Hippocampal formation (tissue), 2 donors: ENCODE results near the gene SIVA1.
A peak's percentile ranks its signal among the peaks of the same experiment; 100 is the strongest.

ENCODE experiments used
- DNase-seq, 2 donors: peaks; one replicate each; lab custom pipeline; 2025; lab: John Stamatoyannopoulos, UW

Gene SIVA1, protein sequence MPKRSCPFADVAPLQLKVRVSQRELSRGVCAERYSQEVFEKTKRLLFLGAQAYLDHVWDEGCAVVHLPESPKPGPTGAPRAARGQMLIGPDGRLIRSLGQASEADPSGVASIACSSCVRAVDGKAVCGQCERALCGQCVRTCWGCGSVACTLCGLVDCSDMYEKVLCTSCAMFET

DNA sequence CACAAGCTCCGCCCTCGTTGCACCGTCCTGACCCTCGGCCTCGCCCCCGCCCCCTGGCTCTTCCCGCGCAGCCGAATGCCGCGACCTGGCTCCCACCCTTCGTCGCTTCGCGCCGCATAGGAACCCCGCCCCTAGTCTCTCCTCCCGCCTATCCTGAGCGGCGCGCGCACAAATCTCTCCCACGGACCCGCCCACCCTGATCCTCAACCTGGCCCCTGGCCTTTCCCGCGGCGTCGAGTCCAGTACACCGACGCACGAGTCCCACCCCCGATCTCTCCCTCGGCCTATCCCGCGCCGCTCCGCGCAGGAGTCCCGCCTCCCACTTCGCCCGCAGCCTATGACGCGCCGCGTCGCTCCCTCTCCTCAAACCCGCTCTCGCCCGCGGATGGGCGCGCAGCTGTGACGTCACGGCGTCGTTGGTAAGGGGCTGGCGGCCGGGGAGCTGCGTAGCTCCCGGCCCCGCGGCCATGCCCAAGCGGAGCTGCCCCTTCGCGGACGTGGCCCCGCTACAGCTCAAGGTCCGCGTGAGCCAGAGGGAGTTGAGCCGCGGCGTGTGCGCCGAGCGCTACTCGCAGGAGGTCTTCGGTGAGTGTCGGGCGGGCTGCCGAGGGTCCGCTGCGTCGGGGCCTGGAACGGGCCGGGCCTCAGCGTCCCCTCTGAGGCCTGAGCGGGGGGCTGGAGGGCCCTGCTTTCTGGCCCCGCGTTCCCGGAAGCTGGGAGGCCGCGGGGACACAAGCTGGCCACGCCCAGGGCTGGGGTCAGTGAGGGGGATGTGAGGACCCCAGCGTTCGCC, at the start of gene SIVA1:
SIVA1 (plus strand) TSS at position 413 of the 793 bp plus-strand sequence; CDS start at position 468, 55 bp downstream.
- DNase-seq, result peak; percentile 100

DNA sequence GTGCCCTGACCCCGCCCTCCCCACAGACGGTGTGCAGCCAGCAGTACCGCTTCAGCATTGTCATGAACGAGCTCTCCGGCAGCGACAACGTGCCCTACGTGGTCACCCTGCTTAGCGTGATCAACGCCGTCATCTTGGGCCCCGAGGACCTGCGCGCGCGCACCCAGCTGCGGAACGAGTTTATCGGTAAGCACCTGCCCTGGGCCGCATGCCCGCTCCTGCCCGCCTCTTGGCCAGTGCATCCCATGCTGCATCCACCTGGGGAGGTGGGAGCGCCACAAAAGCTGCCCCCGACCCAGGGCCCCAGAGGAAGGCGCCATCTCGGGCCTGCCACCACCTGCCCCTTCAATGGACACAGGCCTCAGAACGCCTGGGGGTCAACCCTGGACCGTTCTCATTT, 49.7 kb upstream of the SIVA1 start:
- DNase-seq, result no peak

DNA sequence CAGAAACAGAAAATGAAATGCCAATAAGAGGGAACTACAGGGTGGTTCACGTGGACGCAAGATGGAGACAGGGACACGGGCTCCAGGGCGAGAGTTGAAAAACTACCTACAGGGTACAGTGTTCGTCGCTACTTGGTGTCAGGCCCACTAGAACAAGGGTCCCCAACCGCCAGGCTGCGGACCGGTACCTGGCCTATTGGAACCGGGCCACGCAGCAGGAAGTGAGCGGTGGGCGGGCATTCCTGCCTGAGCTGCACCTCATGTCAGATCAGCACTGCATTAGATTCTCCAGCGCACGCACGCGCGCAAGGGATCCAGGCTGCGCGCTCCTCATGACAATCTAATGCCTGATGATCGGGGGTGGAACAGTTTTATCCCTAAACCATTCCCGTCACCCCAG, 48.7 kb upstream of the SIVA1 start:
- no peak for DNase-seq

GRCh38 chr14:104705340-104706047, 47.5 kb upstream of the SIVA1 start:
- DNase-seq, result no peak

DNA sequence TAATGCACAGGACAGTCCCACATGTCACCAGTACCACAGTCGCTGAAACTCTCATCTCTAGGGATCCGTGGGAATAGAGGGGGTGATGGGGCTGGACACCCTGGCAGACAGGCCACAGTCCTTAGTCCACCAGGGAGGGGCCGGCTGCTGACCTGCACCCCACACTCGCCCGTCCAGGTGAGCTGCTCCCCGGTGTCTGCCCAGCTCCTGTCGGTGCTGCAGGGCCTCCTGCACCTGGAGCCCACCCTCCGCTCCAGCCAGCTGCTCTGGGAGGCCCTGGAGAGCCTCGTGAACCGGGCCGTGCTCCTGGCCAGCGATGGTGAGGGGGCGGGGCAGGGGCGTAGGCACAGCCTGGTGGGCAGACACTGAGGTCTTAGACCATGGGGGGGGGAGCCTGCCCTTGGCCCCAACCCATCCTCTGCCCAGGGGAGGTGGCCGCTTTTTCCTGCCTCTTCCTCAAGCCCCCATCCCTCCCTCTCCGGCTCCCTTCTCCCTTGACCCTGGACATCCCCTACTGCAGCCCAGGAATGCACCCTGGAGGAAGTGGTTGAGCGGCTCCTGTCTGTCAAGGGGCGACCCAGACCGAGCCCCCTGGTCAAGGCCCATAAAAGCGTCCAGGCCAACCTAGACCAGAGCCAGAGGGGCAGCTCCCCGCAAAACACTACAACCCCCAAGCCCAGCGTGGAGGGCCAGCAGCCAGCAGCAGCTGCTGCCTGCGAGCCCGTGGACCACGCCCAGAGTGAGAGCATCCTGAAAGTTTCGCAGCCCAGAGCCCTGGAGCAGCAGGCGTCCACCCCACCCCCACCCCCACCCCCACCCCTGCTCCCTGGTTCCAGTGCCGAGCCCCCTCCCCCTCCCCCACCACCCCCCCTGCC, 46.0 kb upstream of the SIVA1 start:
- no peak for DNase-seq

- no peak for DNase-seq
These were observed 45.0 kb upstream of the SIVA1 start for GRCh38 chr14:104707608-104708595.

GRCh38 chr14:104708606-104709268, 44.2 kb upstream of the SIVA1 start:
- peak in 1 of 2 donors; percentile 43 for DNase-seq

DNA sequence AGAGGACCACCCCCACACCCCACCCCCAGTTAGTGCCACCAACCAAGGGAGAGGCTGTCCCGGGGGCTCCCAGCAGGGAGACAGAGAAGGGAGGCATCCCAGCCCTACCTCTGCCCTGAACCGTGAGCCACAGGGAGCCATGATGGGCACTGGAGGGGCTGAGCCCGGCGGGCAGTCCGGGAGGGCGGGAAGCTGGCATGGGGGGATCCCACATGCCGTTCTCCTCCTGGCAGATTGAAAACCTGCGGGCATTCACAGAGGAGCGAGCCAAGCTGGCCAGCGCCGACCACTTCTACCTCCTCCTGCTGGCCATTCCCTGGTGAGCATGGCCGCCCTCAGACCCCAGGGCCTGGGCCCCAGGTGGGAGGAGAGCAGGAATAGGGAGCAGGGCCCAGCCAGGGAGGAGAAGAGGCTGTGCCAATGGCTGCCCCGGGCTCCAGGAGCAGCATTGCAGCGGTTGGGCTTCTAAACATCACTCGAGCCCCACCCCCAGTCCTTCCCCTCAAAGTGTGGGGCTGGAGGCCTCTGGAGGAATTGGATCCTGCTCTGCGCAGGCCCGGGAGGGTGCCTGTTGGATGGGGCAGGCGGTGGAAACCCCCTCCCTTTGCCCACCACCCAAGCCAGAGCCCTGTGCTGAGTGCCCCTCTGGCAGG, 43.4 kb upstream of the SIVA1 start:
- DNase-seq, result no peak

DNA sequence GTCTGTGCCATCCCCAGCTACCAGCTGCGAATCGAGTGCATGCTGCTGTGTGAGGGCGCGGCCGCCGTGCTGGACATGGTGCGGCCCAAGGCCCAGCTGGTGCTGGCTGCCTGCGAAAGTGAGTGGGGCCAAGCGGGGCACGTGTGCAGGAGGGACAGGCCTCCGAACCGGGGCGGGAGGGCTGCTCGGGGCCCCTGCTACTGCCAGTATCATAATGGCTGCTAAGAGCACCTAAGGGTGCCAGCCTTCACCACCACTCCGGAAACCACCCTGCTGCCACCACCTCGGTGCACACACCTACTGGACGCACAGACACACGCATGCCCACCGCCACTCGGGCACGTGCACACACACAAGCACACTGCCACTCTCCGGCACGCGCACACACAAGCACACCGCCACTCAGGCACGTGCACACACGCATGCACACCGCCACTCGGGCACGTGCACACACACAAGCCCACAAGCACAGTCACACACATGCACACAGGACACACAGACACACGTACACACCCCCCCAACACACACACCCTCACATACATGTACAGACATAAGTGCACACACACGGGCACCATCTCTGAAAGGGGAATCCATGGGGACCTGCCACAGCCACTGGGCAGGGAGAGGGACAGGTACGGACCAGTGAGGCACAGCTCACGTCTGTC, 42.7 kb upstream of the SIVA1 start:
- DNase-seq, result no peak

DNA sequence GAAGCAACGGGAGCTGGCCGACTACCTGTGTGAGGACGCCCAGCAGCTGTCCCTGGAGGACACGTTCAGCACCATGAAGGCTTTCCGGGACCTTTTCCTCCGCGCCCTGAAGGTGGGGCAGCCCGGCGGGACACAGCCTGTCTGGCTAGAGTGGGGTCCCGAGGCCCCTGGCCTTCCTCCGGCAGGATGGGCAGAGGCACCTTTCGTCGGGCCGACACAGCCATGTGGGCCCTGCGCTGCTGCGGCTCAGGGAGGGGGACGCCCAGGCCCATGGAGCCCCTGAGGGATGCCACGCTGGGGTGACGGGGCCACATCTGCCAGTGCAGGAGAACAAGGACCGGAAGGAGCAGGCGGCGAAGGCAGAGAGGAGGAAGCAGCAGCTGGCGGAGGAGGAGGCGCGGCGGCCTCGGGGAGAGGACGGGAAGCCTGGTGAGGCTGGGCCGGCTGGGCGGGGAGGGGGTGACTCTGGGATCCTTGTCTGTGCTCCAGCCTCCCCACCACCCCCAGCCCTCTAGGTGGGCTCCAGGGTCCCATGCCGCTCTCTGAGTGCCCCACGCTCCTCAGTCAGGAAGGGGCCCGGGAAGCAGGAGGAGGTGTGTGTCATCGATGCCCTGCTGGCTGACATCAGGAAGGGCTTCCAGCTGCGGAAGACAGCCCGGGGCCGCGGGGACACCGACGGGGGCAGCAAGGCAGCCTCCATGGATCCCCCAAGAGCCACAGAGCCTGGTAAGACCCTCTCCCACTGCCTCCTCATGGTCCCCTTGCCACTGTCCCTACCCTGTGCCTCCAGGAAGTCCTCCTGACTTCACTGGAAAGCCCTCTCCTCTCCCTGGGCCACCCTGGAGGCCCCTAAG, 39.8 kb upstream of the SIVA1 start:
- DNase-seq, result no peak

- DNase-seq, result no peak
These were observed 38.9 kb upstream of the SIVA1 start for GRCh38 chr14:104714066-104714465.

GRCh38 chr14:104714681-104715080, 38.3 kb upstream of the SIVA1 start:
- no peak for DNase-seq

DNA sequence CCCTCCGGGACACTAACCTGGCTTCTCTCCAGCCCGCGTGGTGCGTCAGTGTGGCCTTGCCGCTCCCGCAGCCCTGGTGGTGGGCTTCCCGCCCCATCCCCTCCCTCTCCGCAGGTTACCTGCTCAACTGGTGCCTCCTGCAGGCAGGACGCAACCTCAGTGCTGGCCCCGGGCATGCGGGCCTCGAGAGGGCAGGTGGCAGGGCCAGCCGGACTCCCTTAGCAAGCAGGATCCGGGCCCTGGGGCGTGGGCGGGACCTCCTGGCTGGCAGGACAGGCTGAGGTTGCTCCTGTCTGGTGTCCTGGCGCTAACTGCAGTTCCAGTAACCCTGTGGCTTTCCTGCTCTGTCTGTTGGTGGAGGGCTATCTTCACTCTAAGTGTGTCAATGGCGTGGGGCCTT, 37.5 kb upstream of the SIVA1 start:
- no peak for DNase-seq

DNA sequence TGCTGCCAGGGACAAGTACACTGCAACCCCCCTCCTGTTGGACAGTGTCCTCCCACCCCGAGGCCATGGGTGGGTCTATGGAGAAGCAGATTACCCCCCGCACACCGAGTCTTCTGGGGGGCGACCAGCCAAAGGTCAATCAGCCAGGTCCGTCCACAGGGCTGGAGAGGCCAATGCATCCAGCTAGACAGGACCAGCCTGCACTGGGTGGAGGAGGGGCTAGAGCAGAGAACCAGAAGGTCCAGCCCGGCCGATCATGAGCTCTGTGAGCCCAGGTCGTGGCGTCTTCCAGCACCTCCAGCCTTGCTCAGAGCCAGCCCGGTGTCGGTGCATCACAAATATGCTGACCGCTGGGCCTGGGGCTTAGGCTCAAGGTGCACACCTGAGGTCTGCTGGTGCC, 37.1 kb upstream of the SIVA1 start:
- DNase-seq, result no peak

GRCh38 chr14:104717137-104717536, 35.8 kb upstream of the SIVA1 start:
- DNase-seq, result no peak

- DNase-seq, result no peak
These were observed 35.3 kb upstream of the SIVA1 start for GRCh38 chr14:104717646-104718045.

GRCh38 chr14:104718147-104718546, 34.8 kb upstream of the SIVA1 start:
- no peak for DNase-seq

DNA sequence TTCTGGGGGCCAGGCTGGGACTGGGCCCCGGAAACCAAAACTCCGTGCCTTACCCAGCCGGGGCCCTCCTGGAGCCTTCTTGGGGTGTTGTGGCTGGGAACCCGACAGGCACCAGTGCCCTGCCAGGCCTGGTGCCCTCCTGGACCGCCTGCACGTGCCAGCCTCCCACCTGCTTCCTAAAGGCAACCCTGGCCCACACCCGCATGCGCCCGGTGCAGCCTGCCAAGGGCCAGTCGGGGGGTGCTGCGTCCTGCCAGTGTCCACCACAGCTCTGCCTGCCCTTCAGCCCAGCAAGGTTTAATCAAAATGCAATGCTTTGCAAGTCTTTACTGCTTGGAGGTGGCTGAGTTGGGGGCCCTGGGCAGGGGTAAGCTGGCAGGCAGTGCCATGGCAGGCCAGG, 34.1 kb upstream of the SIVA1 start:
- DNase-seq, result no peak
